Endothelial cell of umbilical vein (primary cell): ENCODE measurements around the gene PKN1.

Source experiments
- EZH2 ChIP-seq: IDR thresholded peaks from 2 replicates; pipeline ENCODE4 v1.6.1; 2012; ENCODE audit warnings: borderline replicate concordance, low read depth, mild to moderate bottlenecking, moderate library complexity, low read length, inconsistent platforms; ENCODE audit not compliant: severe bottlenecking
- POLR2A ChIP-seq: IDR thresholded peaks from 2 replicates; pipeline ENCODE4 v1.6.1; 2012; ENCODE audit warnings: low read depth, mild to moderate bottlenecking, control low read depth, low read length
- TF ChIP-seq, protein P1 (sequence below), 2 donors: IDR thresholded peaks; 1 replicate in 1 of 2; 2 replicates in 1 of 2; pipeline ENCODE4 v1.5.1; 2011; ENCODE audit warnings: low read length in 2 of 2, mild to moderate bottlenecking in 2 of 2, moderate library complexity in 2 of 2, control low read depth in 1 of 2, inconsistent platforms in 1 of 2, low read depth in 1 of 2; ENCODE audit not compliant: insufficient read depth in 1 of 2; ENCODE audit errors: extremely low read depth in 1 of 2

GRCh38 chr19:14510311-14511228, 77.5 kb downstream of the PKN1 start:
- TF ChIP-seq POLR2A (no peak), EZH2 (no peak)
- TF ChIP-seq, protein P1, sequence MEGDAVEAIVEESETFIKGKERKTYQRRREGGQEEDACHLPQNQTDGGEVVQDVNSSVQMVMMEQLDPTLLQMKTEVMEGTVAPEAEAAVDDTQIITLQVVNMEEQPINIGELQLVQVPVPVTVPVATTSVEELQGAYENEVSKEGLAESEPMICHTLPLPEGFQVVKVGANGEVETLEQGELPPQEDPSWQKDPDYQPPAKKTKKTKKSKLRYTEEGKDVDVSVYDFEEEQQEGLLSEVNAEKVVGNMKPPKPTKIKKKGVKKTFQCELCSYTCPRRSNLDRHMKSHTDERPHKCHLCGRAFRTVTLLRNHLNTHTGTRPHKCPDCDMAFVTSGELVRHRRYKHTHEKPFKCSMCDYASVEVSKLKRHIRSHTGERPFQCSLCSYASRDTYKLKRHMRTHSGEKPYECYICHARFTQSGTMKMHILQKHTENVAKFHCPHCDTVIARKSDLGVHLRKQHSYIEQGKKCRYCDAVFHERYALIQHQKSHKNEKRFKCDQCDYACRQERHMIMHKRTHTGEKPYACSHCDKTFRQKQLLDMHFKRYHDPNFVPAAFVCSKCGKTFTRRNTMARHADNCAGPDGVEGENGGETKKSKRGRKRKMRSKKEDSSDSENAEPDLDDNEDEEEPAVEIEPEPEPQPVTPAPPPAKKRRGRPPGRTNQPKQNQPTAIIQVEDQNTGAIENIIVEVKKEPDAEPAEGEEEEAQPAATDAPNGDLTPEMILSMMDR (IDR thresholded peaks at IDR 0.05; ENCODE audit: extremely low read depth in 1 of 2, insufficient read depth in 1 of 2, low read depth in 1 of 2, low read length in 2 of 2): no peak
